Caco-2 (cell line): ENCODE results near the gene ZNRF3. TPM values are rescaled to one million over a fixed set of nuclear protein-coding genes. Genes with fewer than 3 reads are reported as not detected.

Source experiments
- BruUV-seq: library from RNA; stranded (reverse); fragments of 400-500 nt; replicated peaks from 2 replicates; lab custom pipeline; 2021; lab: Mats Ljungman, UMichigan
- CTCF ChIA-PET: fragments of 300-600 bp; sonication (Branson Sonifier 250); formaldehyde crosslinking; loops from one replicate; lab custom pipeline; 2022; ENCODE audit warnings: antibody characterized with exemption; lab: Charles Lee
- POLR2A ChIA-PET: fragments of 300-600 bp; sonication (Branson Sonifier 250); formaldehyde crosslinking; loops from one replicate; lab custom pipeline; 2022; ENCODE audit warnings: antibody characterized with exemption; lab: Charles Lee
- DNase-seq, 2 experiments: peaks; one replicate each; pipeline versions ENCODE4 v3.0.0 to v3.0.0-alpha.2; 2020 to 2022
- H3K27me3 ChIP-seq: replicated peaks from 2 replicates; pipeline ENCODE4 v1.6.0; 2011; ENCODE audit warnings: low read length; ENCODE audit not compliant: control insufficient read depth, insufficient read depth
- H3K36me3 ChIP-seq: 2 replicates; pipeline ENCODE4 v1.5.1; 2011; ENCODE audit warnings: low read length; ENCODE audit not compliant: control insufficient read depth, insufficient read depth
- H3K4me1 ChIP-seq: fragments of 250-450 bp; sonication (Bioruptor Pico); 2 replicates; pipeline ENCODE4 v1.5.1; 2020; ENCODE audit warnings: mild to moderate bottlenecking
- H3K4me3 ChIP-seq: 2 replicates; pipeline ENCODE4 v1.5.1; 2011; ENCODE audit warnings: low read depth, mild to moderate bottlenecking, control low read depth, low read length
- H3K9me3 ChIP-seq: fragments of 250-450 bp; sonication (Bioruptor Pico); 2 replicates; pipeline ENCODE4 v1.5.1; 2020; ENCODE audit warnings: mild to moderate bottlenecking, moderate library complexity
- H3K27ac Mint-ChIP-seq: one replicate; pipeline ENCODE4 v1.8.0; 2022; ENCODE audit warnings: mixed read lengths; ENCODE audit not compliant: unreplicated experiment
- H3K27me3 Mint-ChIP-seq: one replicate; pipeline ENCODE4 v1.8.0; 2022; ENCODE audit warnings: mixed read lengths; ENCODE audit not compliant: insufficient read depth, unreplicated experiment
- H3K36me3 Mint-ChIP-seq: one replicate; pipeline ENCODE4 v1.8.0; 2022; ENCODE audit warnings: mild to moderate bottlenecking, mixed read lengths; ENCODE audit not compliant: insufficient read depth, unreplicated experiment
- H3K4me1 Mint-ChIP-seq: one replicate; pipeline ENCODE4 v1.8.0; 2022; ENCODE audit warnings: low read depth, mixed read lengths; ENCODE audit not compliant: unreplicated experiment
- H3K4me3 Mint-ChIP-seq: one replicate; pipeline ENCODE4 v1.8.0; 2022; ENCODE audit warnings: mild to moderate bottlenecking, moderate library complexity, mixed read lengths; ENCODE audit not compliant: unreplicated experiment
- H3K9me3 Mint-ChIP-seq: one replicate; pipeline ENCODE4 v1.8.0; 2022; ENCODE audit warnings: mixed read lengths; ENCODE audit not compliant: unreplicated experiment
- intact Hi-C: fragments of 100-400 bp; cut with micrococcal nuclease; formaldehyde crosslinking; loops from one replicate; pipeline ENCODE4 v1.10.0; 2022; ENCODE audit not compliant: unreplicated experiment
- total RNA-seq: library from RNA; stranded (reverse); gene quantifications from 2 replicates; pipeline ENCODE4 v1.2.3, GENCODE V29; 2022
- TF ChIP-seq, protein P1 (sequence below), 2 experiments: fragments of 200-600 bp in 1 of 2; IDR thresholded peaks; 1 replicate in 1 of 2; 2 replicates in 1 of 2; pipeline versions ENCODE4 v1.5.1 to v1.8.0; 2011 to 2022; ENCODE audit warnings: antibody characterized with exemption in 1 of 2, control low read depth in 1 of 2, inconsistent platforms in 1 of 2, low read depth in 1 of 2, low read length in 1 of 2, mild to moderate bottlenecking in 1 of 2, moderate library complexity in 1 of 2; ENCODE audit not compliant: insufficient read depth in 1 of 2, severe bottlenecking in 1 of 2, unreplicated experiment in 1 of 2

ZNRF3 gene
- total RNA-seq, 1 experiment from 2014 or later = 41.1 TPM

DNA sequence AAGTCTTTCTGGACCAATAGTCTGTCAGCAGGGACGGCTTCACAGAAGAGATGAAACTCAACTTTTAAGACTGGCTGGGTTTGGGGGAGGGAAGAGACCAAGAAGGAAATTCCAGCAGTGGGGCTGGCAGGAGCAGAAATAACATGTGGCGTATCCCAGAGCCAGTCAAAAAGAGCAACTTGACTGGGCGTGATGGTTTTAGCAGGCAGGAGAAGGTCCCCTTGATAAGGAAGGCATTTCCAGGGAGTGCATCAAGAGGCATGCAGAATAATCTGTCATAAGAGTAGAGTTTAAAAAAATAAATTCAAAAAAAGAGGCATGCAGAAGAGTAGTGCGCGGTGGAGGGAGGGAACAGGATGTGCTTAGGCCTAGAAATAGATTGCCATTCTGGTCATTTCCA, 125.8 kb downstream of the ZNRF3 start:
- Mint-ChIP-seq H3K4me3 (no peak overlapping the region), H3K4me1 (peaks cover 39% of the 10 kb centered on the region), H3K27me3 (no peaks in the 10 kb centered on the region), H3K27ac (no peak overlapping the region), H3K36me3 (peaks cover 86% of the 10 kb centered on the region), H3K9me3 (no peaks in the 10 kb centered on the region)
- ChIA-PET POLR2A (no interaction called here), CTCF (interaction anchor here (0.5 kb wide), 1 partner anchor 18 kb away, joined by 4 read pairs; no protein-coding TSS in a partner anchor)
- H3K4me3 ChIP-seq = no peak overlapping the region
- peaks cover 65% of the 10 kb centered on the region for H3K4me1 ChIP-seq
- DNase-seq = no peak
- no peaks in the 10 kb centered on the region for H3K36me3 ChIP-seq
- BruUV-seq = no TSS peak
- H3K27me3 ChIP-seq = no peaks in the 10 kb centered on the region
- no peaks in the 10 kb centered on the region for H3K9me3 ChIP-seq
- intact Hi-C loops = no loop called here
- TF ChIP-seq, protein P1, sequence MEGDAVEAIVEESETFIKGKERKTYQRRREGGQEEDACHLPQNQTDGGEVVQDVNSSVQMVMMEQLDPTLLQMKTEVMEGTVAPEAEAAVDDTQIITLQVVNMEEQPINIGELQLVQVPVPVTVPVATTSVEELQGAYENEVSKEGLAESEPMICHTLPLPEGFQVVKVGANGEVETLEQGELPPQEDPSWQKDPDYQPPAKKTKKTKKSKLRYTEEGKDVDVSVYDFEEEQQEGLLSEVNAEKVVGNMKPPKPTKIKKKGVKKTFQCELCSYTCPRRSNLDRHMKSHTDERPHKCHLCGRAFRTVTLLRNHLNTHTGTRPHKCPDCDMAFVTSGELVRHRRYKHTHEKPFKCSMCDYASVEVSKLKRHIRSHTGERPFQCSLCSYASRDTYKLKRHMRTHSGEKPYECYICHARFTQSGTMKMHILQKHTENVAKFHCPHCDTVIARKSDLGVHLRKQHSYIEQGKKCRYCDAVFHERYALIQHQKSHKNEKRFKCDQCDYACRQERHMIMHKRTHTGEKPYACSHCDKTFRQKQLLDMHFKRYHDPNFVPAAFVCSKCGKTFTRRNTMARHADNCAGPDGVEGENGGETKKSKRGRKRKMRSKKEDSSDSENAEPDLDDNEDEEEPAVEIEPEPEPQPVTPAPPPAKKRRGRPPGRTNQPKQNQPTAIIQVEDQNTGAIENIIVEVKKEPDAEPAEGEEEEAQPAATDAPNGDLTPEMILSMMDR (IDR thresholded peaks at IDR 0.05; ENCODE audit: insufficient read depth in 1 of 2, low read depth in 1 of 2, low read length in 1 of 2, severe bottlenecking in 1 of 2, unreplicated experiment in 1 of 2) = no peak

DNA sequence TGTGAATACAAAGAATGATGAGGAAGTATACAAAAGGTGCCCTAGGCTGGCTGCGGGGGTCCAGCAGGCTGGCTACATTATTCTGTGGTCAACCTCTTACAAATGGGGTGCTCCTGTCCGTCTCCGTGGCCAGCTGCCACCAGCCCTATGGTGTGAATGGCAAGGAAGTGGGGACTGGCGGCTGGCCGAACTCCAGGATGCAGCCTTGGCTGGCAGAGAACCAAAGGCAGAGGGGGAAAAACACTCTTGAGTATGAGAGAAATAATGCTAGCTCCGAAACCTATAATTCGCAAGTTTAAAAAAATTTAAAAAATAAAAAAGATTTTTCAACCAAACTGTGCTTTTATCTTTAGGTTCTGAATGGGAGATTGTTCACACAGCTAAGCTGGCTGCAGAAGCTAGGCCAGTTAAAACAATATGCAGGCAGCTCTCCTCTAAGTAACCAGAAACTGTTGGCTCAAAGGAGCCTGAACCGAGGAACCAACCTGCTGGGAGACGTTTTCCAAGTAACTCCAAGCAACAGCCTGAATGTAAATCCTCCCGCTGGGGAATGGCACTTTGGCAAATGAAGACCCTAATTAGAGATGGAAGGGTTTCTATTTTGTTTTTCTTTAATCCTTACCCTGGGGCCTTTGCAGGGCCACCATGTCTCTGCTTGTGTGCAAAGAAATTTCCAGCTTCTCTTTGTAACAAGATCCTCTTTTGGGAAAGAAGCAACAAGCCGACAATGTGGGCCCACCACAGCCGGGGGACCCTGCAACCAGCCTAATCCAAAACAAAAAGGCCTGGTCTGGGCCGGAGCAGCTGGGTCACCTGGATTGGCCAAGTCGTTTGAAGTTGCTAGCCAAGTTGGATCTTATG, 128.1 kb downstream of the ZNRF3 start:
- Mint-ChIP-seq H3K4me1 (peaks cover 32% of the 10 kb centered on the region), H3K27me3 (no peaks in the 10 kb centered on the region), H3K36me3 (peaks cover 83% of the 10 kb centered on the region), H3K27ac (peak overlapping the region; percentile 14), H3K9me3 (no peaks in the 10 kb centered on the region), H3K4me3 (no peak overlapping the region)
- Histone ChIP-seq H3K36me3 (no peaks in the 10 kb centered on the region), H3K4me3 (no peak overlapping the region), H3K27me3 (no peaks in the 10 kb centered on the region), H3K4me1 (peaks cover 56% of the 10 kb centered on the region), H3K9me3 (no peaks in the 10 kb centered on the region)
- intact Hi-C loops = no loop called here
- no peak for DNase-seq
- no TSS peak for BruUV-seq
- CTCF ChIA-PET = no interaction called here
- TF ChIP-seq, protein P1 (IDR thresholded peaks at IDR 0.05; ENCODE audit: insufficient read depth in 1 of 2, low read depth in 1 of 2, low read length in 1 of 2, severe bottlenecking in 1 of 2, unreplicated experiment in 1 of 2) = no peak
- POLR2A ChIA-PET = no interaction called here

DNA sequence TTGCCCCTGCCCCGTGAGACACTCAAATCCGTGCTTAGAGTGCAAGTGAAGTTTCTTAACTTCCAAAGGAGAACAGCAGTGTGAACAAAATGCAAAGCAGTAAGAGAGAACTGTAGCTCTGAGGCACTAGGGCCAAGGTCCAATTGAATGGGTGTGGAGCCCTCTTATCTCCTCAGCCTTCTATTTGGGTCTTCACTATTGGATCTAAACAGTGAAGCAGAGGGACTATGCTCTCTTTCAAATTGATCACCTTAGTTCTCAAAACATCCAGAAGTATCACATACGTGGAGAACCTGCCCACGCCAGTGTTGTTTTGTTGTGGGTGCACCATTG, 128.7 kb downstream of the ZNRF3 start:
- no TSS peak for BruUV-seq
- TF ChIP-seq, protein P1 (IDR thresholded peaks at IDR 0.05; ENCODE audit: insufficient read depth in 1 of 2, low read depth in 1 of 2, low read length in 1 of 2, severe bottlenecking in 1 of 2, unreplicated experiment in 1 of 2) = no peak
- H3K27ac Mint-ChIP-seq = no peak overlapping the region
- Histone ChIP-seq H3K27me3 (no peaks in the 10 kb centered on the region), H3K36me3 (no peaks in the 10 kb centered on the region), H3K4me1 (peaks cover 56% of the 10 kb centered on the region), H3K4me3 (no peak overlapping the region), H3K9me3 (no peaks in the 10 kb centered on the region)
- peaks cover 26% of the 10 kb centered on the region for H3K4me1 Mint-ChIP-seq
- DNase-seq = no peak
- intact Hi-C loops = no loop called here
- no peaks in the 10 kb centered on the region for H3K27me3 Mint-ChIP-seq
- no peaks in the 10 kb centered on the region for H3K9me3 Mint-ChIP-seq
- ChIA-PET CTCF (no interaction called here), POLR2A (no interaction called here)
- peaks cover 81% of the 10 kb centered on the region for H3K36me3 Mint-ChIP-seq
- H3K4me3 Mint-ChIP-seq = no peak overlapping the region
